Ovary (tissue), 9 donors: ENCODE data around the gene MGAT5B. TPM values are rescaled to one million over a fixed set of nuclear protein-coding genes. Genes with fewer than 3 reads are reported as not detected.

Source experiments
- DNase-seq, 5 donors: peaks; one replicate each; pipeline ENCODE4 v3.0.0-alpha.2; 2019 to 2020
- H3K27ac ChIP-seq, 2 donors: fragments of 200-600 bp; one replicate each; pipeline versions ENCODE4 v1.5.1 to v1.8.0; 2019 to 2022
- H3K27me3 ChIP-seq: fragments of 200-600 bp; one replicate; pipeline ENCODE4 v1.8.0; 2022
- H3K36me3 ChIP-seq: fragments of 200-600 bp; sonication (generic); one replicate; pipeline ENCODE4 v1.5.1; 2019
- H3K4me1 ChIP-seq: one replicate; pipeline ENCODE4 v1.8.1; 2013; ENCODE audit warnings: mild to moderate bottlenecking, moderate library complexity; ENCODE audit not compliant: insufficient read depth
- H3K4me3 ChIP-seq: fragments of 200-600 bp; sonication (generic); one replicate; pipeline ENCODE4 v1.5.1; 2017
- H3K9me3 ChIP-seq, 2 donors: fragments of 200-600 bp in 1 of 2; sonication (generic) in 1 of 2; one replicate each; pipeline versions ENCODE4 v1.5.1 to v1.8.1; 2013 to 2019; ENCODE audit warnings: mild to moderate bottlenecking in 1 of 2, moderate library complexity in 1 of 2
- EP300 ChIP-seq: sonication (generic); formaldehyde crosslinking; IDR thresholded peaks from one replicate; pipeline ENCODE4 v1.6.1; 2017; ENCODE audit warnings: antibody characterized with exemption
- POLR2A ChIP-seq: fragments of 450-650 bp; IDR thresholded peaks from one replicate; pipeline ENCODE4 v1.6.1; 2017; ENCODE audit warnings: antibody characterized with exemption, mild to moderate bottlenecking, moderate library complexity
- WGBS, 3 donors: extraction: QIAGEN DNeasy Blood & Tissue Kit in 1 of 3; methylation state at CpG; one replicate each; pipeline versions ENCODE4 v1.1.5 to v1.1.7; 2013 to 2017; 5-methylcytosine and 5-hydroxymethylcytosine counted together
- intact Hi-C, 4 donors: fragments of 100-400 bp; cut with DNase I; formaldehyde crosslinking; loops; one replicate each; pipeline versions ENCODE4 v1.11.0 to v1.15.1; 2022 to 2023
- polyA plus RNA-seq, 2 donors: library from polyadenylated mRNA; stranded (reverse); fragments of 200-250 nt in 1 of 2; fragments of 350-450 nt in 1 of 2; fragmentation: Illumina TruSeq in 1 of 2; extraction: RNeasy Lipid Tissue Mini Kit (QIAGEN cat#74804) in 1 of 2; gene quantifications; one replicate each; pipeline ENCODE4 v1.2.3, GENCODE V29; 2013 to 2014
- total RNA-seq, 7 donors: library from RNA; depleted of rRNA in 2 of 7; stranded (reverse); fragments of >200 nt in 2 of 7; fragmentation: NEBNext Ultra II Directional in 3 of 7; extraction: Animal tissue kit (Norgen Biotek cat#: 25700) in 3 of 7; gene quantifications; one replicate each; pipeline versions ENCODE4 v1.1.0 to v1.2.4, GENCODE V29; 2016 to 2023
- TF ChIP-seq, protein P1 (sequence below), 3 donors: fragments of 450-650 bp in 2 of 3; fragments of 200-600 bp in 1 of 3; IDR thresholded peaks; one replicate each; pipeline versions ENCODE4 v1.5.1 to v1.8.0; 2016 to 2022; ENCODE audit warnings: antibody characterized with exemption in 3 of 3, mild to moderate bottlenecking in 1 of 3
- donor health status: DM: no; HTN: no; CAD: no; lungs with moderate emphysema.
- donor health status: DM: no; HTN: no; CAD: no.
- donor health status: Bipolar disorder and iron deficiency.
- donor health status: DM: yes; HTN: yes; CAD: no.
- donor health status: DM: no; HTN: no; CAD: no.
- donor health status: DM: yes; HTN: yes; CAD: no.

The MGAT5B gene
- total and polyA plus RNA-seq, 9 donors, result 0.23 to 3.6 (median 0.77) TPM; not detected in 1

DNA sequence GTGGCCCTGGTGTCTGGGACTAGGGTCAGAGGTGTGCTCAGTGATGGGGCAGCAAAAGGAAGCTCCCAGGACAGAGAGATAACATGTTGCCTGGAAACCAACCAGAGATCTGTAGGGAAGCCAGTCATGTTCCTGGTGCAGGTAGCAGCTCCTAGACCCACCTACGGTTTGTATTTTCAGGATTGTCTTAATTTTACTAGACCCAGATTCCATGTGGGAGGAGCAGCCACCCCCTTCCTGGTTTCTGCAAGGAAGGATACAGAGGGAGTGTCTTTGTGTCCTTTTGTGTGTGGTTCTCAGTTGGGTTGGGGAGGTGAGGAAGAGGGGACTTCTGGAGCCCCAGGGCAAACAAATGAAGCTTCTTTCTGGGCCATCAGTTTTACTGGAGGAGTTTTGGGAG is 53.9 kb downstream of the MGAT5B start:
- H3K9me3 ChIP-seq, result no peaks in the 10 kb centered on the region
- DNase-seq, result no peak
- no peak overlapping the region for H3K27ac ChIP-seq
- intact Hi-C loops, result no loop called here
- no peaks in the 10 kb centered on the region for H3K4me1 ChIP-seq
- H3K36me3 ChIP-seq, result no peaks in the 10 kb centered on the region
- TF ChIP-seq EP300 (no peak), POLR2A (no peak)
- TF ChIP-seq, protein P1, sequence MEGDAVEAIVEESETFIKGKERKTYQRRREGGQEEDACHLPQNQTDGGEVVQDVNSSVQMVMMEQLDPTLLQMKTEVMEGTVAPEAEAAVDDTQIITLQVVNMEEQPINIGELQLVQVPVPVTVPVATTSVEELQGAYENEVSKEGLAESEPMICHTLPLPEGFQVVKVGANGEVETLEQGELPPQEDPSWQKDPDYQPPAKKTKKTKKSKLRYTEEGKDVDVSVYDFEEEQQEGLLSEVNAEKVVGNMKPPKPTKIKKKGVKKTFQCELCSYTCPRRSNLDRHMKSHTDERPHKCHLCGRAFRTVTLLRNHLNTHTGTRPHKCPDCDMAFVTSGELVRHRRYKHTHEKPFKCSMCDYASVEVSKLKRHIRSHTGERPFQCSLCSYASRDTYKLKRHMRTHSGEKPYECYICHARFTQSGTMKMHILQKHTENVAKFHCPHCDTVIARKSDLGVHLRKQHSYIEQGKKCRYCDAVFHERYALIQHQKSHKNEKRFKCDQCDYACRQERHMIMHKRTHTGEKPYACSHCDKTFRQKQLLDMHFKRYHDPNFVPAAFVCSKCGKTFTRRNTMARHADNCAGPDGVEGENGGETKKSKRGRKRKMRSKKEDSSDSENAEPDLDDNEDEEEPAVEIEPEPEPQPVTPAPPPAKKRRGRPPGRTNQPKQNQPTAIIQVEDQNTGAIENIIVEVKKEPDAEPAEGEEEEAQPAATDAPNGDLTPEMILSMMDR (IDR thresholded peaks at IDR 0.05), result no peak
- no peaks in the 10 kb centered on the region for H3K27me3 ChIP-seq
- 14 to 45% (median 15%) methylated on average over 1 of the region's 1 CpG for WGBS, 3 donors
- H3K4me3 ChIP-seq, result no peak overlapping the region

DNA sequence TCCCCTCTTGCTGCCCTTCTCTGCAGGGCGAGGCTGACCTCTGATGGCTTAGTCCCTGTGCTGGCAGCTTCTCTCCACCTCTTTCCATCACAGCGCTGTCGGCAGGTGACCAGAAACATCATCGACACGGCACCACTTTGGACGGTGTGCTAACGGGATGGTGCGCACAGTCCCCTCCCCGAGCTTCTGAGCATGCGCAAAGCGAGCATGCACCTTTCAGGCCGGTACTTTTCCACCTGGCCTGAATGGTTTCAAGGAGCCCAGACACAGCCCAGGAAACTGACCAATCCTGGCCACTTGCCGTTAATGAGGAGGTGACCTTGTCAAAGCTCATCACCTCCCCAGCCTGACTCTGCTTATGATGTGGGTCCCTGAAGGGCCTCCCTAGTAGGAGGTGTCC is 54.8 kb downstream of the MGAT5B start:
- 68 to 75% (median 74%) methylated on average over 12 to 13 of the region's 13 CpGs for WGBS, 3 donors
- DNase-seq, result no peak
- Histone ChIP-seq H3K27me3 (no peaks in the 10 kb centered on the region), H3K36me3 (no peaks in the 10 kb centered on the region), H3K9me3 (no peaks in the 10 kb centered on the region), H3K4me3 (no peak overlapping the region), H3K27ac (no peak overlapping the region), H3K4me1 (no peaks in the 10 kb centered on the region)
- intact Hi-C loops, result no loop called here
- TF ChIP-seq EP300 (no peak), POLR2A (no peak)
- TF ChIP-seq, protein P1 (IDR thresholded peaks at IDR 0.05), result no peak

DNA sequence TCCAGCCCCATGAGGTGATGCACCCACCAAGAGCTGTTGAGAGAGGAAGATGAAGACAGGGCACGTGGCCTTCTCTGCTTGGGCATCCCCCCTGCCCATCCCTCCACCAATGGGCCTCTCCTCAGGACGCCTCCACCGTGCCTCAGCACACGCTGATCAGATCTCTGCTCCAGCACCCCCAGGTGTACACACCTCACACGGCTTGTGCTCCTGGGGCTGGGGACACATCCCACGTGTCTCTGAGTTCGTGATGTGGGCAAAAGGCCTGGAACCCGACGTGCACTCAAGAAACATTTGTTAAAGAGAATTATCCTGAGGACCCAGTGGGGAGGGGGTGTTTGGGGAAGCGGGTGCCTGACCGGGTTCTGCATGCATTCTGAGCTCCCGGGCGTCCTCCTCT is 55.3 kb downstream of the MGAT5B start:
- TF ChIP-seq EP300 (no peak), POLR2A (no peak)
- TF ChIP-seq, protein P1 (IDR thresholded peaks at IDR 0.05), result no peak
- Histone ChIP-seq H3K36me3 (no peaks in the 10 kb centered on the region), H3K4me1 (no peaks in the 10 kb centered on the region), H3K27me3 (no peaks in the 10 kb centered on the region), H3K27ac (no peak overlapping the region), H3K9me3 (no peaks in the 10 kb centered on the region), H3K4me3 (no peak overlapping the region)
- intact Hi-C loops, result no loop called here
- 56 to 61% (median 61%) methylated on average over 11 to 13 of the region's 13 CpGs for WGBS, 3 donors
- DNase-seq, result no peak

DNA sequence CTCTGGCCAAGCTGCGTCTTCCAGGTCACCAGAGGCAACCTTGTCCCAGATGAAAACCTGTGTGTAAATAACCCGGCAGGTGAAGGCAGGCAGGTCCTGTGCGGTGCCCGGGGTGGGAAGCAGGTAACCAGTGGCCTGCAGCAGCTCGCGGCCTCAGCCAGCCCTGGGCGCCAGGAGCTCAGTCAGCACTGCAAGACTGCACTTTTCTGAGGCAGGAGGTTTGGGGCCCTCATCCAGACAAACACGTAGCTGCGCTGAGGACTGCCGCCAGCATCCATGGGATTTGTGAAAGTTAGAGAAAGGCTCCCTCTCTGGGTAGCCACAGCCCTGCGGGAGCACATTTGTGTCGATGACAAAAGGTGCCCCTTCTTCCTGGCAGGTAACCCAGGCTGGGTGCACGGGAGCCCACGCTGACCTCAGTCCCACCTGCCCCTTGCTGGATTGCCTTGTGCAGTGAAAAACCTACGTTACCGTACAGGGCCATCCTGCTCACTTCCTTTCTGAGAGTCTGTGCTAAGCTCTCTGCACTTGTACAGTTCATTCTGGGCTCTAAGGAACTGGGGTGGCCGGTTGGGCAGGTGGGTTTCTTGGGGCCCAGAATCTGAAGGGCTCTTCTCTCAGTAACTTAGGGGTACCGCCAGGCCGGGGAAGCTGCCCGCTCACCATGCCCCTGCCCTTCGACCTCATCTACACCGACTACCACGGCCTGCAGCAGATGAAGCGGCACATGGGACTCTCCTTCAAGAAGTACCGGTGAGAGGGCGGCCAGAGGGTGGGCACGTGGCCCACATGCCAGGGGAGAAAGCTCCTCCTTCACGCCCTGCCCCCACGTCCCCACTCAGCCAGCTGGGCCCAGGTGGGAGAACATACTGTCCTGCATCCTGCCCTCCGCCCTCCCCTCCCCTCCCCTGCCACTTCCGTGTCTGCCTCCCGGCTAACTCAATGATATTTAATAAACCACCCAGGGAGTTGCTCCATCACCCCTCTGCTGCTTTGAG is 56.4 kb downstream of the MGAT5B start:
- no peak for DNase-seq
- Histone ChIP-seq H3K4me1 (no peaks in the 10 kb centered on the region), H3K27ac (no peak overlapping the region), H3K4me3 (no peak overlapping the region), H3K9me3 (no peaks in the 10 kb centered on the region), H3K36me3 (no peaks in the 10 kb centered on the region), H3K27me3 (no peaks in the 10 kb centered on the region)
- no peak for TF ChIP-seq EP300
- TF ChIP-seq, protein P1 (IDR thresholded peaks at IDR 0.05), result no peak
- TF ChIP-seq POLR2A, result no peak
- WGBS, 3 donors, result 63 to 70% (median 69%) methylated on average over 27 to 31 of the region's 32 CpGs
- intact Hi-C loops, result no loop called here
